ENCODE measurements around the gene SLC25A6.
"Not testable (repeated sequence)": the region's sequence is repeated elsewhere in the genome, so short reads cannot be mapped to it uniquely, and the experiment has no call there.

SLC25A6 gene

GRCh38 chrX:1389181-1389992, 2.5 kb downstream of the SLC25A6 start:
- no peak for DNase-seq

- no peak for DNase-seq
Observed at GRCh38 chrX:1388651-1389050, 3.3 kb downstream of the SLC25A6 start.

- DNase-seq, result no peak
Observed at GRCh38 chrX:1387141-1387776, 4.7 kb downstream of the SLC25A6 start.

- no peak for DNase-seq
Observed at GRCh38 chrX:1386338-1387127, 5.4 kb downstream of the SLC25A6 start.

GRCh38 chrX:1385253-1386223, 6.4 kb downstream of the SLC25A6 start:
- DNase-seq, result no peak

GRCh38 chrX:1384658-1385252, 7.2 kb downstream of the SLC25A6 start:
- DNase-seq, result no peak

- DNase-seq, result no peak
Observed at GRCh38 chrX:1380672-1381233, 11.2 kb downstream of the SLC25A6 start.

- DNase-seq, result no peak
Observed at GRCh38 chrX:1378306-1378759, 13.6 kb downstream of the SLC25A6 start.

GRCh38 chrX:1368385-1368698, 23.6 kb downstream of the SLC25A6 start:
- DNase-seq, result no peak

GRCh38 chrX:1366363-1366762, 25.6 kb downstream of the SLC25A6 start:
- DNase-seq, result not testable (repeated sequence)

GRCh38 chrX:1361910-1362309, 30.0 kb downstream of the SLC25A6 start:
- no peak for DNase-seq

- DNase-seq, result no peak
Observed at GRCh38 chrX:1361275-1361674, 30.6 kb downstream of the SLC25A6 start.

- DNase-seq, result no peak
Observed at GRCh38 chrX:1360171-1360570, 31.7 kb downstream of the SLC25A6 start.

- DNase-seq, result no peak
Observed at GRCh38 chrX:1359477-1359873, 32.4 kb downstream of the SLC25A6 start.

GRCh38 chrX:1358793-1359476, 33.0 kb downstream of the SLC25A6 start:
- no peak for DNase-seq

GRCh38 chrX:1357993-1358392, 33.9 kb downstream of the SLC25A6 start:
- no peak for DNase-seq

- no peak for DNase-seq
Observed at GRCh38 chrX:1355131-1356046, 36.5 kb downstream of the SLC25A6 start.

GRCh38 chrX:1354036-1355019, 37.6 kb downstream of the SLC25A6 start:
- DNase-seq, result no peak

Data from activated naive CD4-positive, alpha-beta T cell (primary cell).